ENCODE measurements around the gene DEPP1. TPM values are rescaled to one million over a fixed set of nuclear protein-coding genes. Genes with fewer than 3 reads are reported as not detected.
A peak's percentile ranks its signal among the peaks of the same experiment; 100 is the strongest.

The DEPP1 gene
- total and polyA plus RNA-seq, 10 of the 15 experiments (the other 5 are each of a cell fraction or from before 2014, with no cell fraction given): 1.7 to 12.1 (median 7.3) TPM

GRCh38 chr10:45000752-45001380 is 22.3 kb upstream of the DEPP1 start, which contains the start of gene ZNF22 (continued):
- TF ChIP-seq, protein P1, sequence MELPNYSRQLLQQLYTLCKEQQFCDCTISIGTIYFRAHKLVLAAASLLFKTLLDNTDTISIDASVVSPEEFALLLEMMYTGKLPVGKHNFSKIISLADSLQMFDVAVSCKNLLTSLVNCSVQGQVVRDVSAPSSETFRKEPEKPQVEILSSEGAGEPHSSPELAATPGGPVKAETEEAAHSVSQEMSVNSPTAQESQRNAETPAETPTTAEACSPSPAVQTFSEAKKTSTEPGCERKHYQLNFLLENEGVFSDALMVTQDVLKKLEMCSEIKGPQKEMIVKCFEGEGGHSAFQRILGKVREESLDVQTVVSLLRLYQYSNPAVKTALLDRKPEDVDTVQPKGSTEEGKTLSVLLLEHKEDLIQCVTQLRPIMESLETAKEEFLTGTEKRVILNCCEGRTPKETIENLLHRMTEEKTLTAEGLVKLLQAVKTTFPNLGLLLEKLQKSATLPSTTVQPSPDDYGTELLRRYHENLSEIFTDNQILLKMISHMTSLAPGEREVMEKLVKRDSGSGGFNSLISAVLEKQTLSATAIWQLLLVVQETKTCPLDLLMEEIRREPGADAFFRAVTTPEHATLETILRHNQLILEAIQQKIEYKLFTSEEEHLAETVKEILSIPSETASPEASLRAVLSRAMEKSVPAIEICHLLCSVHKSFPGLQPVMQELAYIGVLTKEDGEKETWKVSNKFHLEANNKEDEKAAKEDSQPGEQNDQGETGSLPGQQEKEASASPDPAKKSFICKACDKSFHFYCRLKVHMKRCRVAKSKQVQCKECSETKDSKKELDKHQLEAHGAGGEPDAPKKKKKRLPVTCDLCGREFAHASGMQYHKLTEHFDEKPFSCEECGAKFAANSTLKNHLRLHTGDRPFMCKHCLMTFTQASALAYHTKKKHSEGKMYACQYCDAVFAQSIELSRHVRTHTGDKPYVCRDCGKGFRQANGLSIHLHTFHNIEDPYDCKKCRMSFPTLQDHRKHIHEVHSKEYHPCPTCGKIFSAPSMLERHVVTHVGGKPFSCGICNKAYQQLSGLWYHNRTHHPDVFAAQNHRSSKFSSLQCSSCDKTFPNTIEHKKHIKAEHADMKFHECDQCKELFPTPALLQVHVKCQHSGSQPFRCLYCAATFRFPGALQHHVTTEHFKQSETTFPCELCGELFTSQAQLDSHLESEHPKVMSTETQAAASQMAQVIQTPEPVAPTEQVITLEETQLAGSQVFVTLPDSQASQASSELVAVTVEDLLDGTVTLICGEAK (IDR thresholded peaks at IDR 0.05; ENCODE audit: borderline replicate concordance): no peak; the same call in 1 of the 2 replicates
- peak; percentile 41; the same call in 1 of the 2 replicates for TF ChIP-seq NR2C1 (IDR thresholded peaks at IDR 0.05)
- no peak for TF ChIP-seq SMARCA5 (IDR thresholded peaks at IDR 0.05)
- no peak for TF ChIP-seq BCL3 (IDR thresholded peaks at IDR 0.05; ENCODE audit: borderline replicate concordance, insufficient read depth, low read depth, low read length, poor library complexity, severe bottlenecking)
- TF ChIP-seq MXI1 (IDR thresholded peaks at IDR 0.05; ENCODE audit: low read depth, low read length): peak; percentile 50; the same call in 1 of the 2 replicates
- TF ChIP-seq MEF2B (IDR thresholded peaks at IDR 0.05; ENCODE audit: partially characterized antibody, poor library complexity, severe bottlenecking): no peak
- no peak for TF ChIP-seq IKZF2 (IDR thresholded peaks at IDR 0.05)
- no peak for TF ChIP-seq REST (IDR thresholded peaks at IDR 0.05; ENCODE audit: low read depth, low read length)
- TF ChIP-seq IKZF1 (conservative IDR thresholded peaks at IDR 0.05): peak; percentile 86
- no peak; the same call in 1 of the 2 replicates for TF ChIP-seq ZNF207 (IDR thresholded peaks at IDR 0.05; ENCODE audit: borderline replicate concordance)
- TF ChIP-seq RBBP5 (conservative IDR thresholded peaks at IDR 0.05): no peak
- TF ChIP-seq ZNF592 (IDR thresholded peaks at IDR 0.05): no peak
- TF ChIP-seq EZH2 (IDR thresholded peaks at IDR 0.05; ENCODE audit: borderline replicate concordance, control insufficient read depth, low read depth, low read length): no peak
- TF ChIP-seq LARP7 (IDR thresholded peaks at IDR 0.05): peak; percentile 42
- TF ChIP-seq NFXL1 (IDR thresholded peaks at IDR 0.05; ENCODE audit: borderline replicate concordance): no peak
